NK-92 (cell line): Measurements from ENCODE around the gene KIF1B.
A peak's percentile ranks its signal among the peaks of the same experiment; 100 is the strongest.
"Not testable (repeated sequence)": the region's sequence is repeated elsewhere in the genome, so short reads cannot be mapped to it uniquely, and the experiment has no call there.

Experiments
- DNase-seq: peaks from one replicate; lab custom pipeline; 2025; ENCODE audit not compliant: unreplicated experiment; lab: John Stamatoyannopoulos, UW

KIF1B gene

GRCh38 chr1:10421637-10422036 is 211.3 kb downstream of the KIF1B start:
- no peak for DNase-seq

- DNase-seq, result no peak
Measured at GRCh38 chr1:10424034-10424433, 213.7 kb downstream of the KIF1B start.

GRCh38 chr1:10424651-10425050 is 214.3 kb downstream of the KIF1B start:
- no peak for DNase-seq

- not testable (repeated sequence) for DNase-seq
Measured at GRCh38 chr1:10425826-10426534, 215.6 kb downstream of the KIF1B start.

- DNase-seq, result not testable (repeated sequence)
Measured at GRCh38 chr1:10426535-10426848, 216.1 kb downstream of the KIF1B start.

- DNase-seq, result no peak
Measured at GRCh38 chr1:10428984-10429383, 218.6 kb downstream of the KIF1B start.

- DNase-seq, result no peak
Measured at GRCh38 chr1:10429868-10430215, 219.5 kb downstream of the KIF1B start.

- DNase-seq, result peak; percentile 37
Measured at GRCh38 chr1:10430216-10431069, 220.1 kb downstream of the KIF1B start, which contains the start of gene CENPS. TSS of gene CENPS (plus strand) at chr1:10430433. CDS start at chr1:10430518, 85 bp downstream.
